Retina (tissue), 1 donor: ENCODE data around the gene ADCY3.
A peak's percentile ranks its signal among the peaks of the same experiment; 100 is the strongest.
"Not testable (repeated sequence)": the region's sequence is repeated elsewhere in the genome, so short reads cannot be mapped to it uniquely, and the experiment has no call there.

Experiments used
- DNase-seq: peaks from one replicate; pipeline ENCODE4 v3.0.0-alpha.2; 2016

ADCY3 gene

GRCh38 chr2:24805811-24806660 lies 114.0 kb downstream of the ADCY3 start:
- not testable (repeated sequence) for DNase-seq

GRCh38 chr2:24800487-24800886 lies 119.5 kb downstream of the ADCY3 start:
- not testable (repeated sequence) for DNase-seq

DNA sequence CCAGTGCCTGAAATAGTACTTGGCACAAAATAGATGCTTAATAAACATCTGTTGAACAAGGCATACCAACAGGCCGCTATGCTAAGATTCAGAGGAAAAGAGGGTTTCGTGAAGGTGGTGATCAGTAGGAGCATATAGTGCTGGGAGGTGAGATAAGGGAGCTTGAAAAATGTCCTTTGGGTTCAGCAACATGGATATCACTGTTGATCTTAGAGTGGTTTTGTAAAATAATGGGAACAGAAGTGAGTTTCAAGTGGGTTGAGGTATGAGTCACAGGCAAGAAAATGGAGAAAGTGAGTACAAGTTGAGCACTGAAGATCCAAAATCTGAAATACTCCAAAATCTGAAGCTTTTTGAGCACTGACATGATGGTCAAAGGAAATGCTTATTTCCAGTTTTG lies 122.4 kb downstream of the ADCY3 start:
- DNase-seq = no peak

- no peak for DNase-seq
Measured at GRCh38 chr2:24793761-24794435, 126.1 kb downstream of the ADCY3 start.

- DNase-seq = peak; percentile 100
Measured at GRCh38 chr2:24792874-24793760, 126.9 kb downstream of the ADCY3 start, which contains the start of the genes CENPO and PTRHD1. Gene CENPO, plus strand, starts transcription at chr2:24793425. Its CDS starts 495 bp downstream, at chr2:24793920. Gene PTRHD1, minus strand, starts transcription at chr2:24793391. Its CDS starts 14 bp downstream, at chr2:24793377.

- DNase-seq = no peak
Measured at GRCh38 chr2:24792542-24792873, 127.5 kb downstream of the ADCY3 start.

GRCh38 chr2:24791452-24791851 lies 128.6 kb downstream of the ADCY3 start:
- DNase-seq = no peak

DNA sequence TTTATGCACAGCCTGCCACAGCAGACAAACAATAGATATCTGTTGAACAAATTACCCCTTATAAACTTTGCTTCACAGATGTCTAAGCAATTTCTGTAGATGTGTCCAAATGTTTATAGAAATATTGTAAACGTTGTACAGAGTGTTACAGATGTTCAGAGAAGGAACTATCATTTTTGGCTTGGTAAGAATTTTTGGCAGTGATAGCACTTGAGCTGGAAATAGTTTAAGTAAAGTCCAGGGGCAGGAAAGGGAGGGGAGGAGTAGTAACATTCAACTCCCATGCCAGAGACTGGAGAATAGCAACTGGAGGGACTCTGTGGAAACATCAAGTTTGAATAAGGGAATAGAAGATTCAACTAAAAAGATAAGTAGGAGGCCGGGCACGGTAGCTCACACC lies 131.2 kb downstream of the ADCY3 start:
- DNase-seq = no peak

DNA sequence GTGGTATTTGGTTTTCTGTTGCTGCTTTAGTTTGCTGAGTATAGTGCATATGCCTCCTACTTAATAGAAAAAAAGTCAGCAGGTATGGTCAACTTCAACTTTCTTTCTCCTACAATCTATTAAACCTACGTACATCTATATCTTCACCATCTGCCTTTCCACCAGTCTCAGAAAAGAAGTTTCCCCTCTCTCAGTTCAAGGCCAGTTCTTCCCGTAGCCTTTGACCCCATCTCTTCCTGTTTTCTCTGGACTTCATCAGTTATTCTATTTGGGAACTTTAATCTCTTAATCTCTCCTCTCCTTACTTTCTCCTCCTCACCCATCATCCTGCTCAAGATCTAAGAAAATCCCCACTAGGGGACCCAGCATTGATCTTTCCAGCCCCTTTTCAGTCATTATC lies 132.5 kb downstream of the ADCY3 start:
- no peak for DNase-seq

- DNase-seq = no peak
Measured at GRCh38 chr2:24785671-24786321, 134.2 kb downstream of the ADCY3 start.

GRCh38 chr2:24783641-24784040 lies 136.4 kb downstream of the ADCY3 start:
- no peak for DNase-seq

DNA sequence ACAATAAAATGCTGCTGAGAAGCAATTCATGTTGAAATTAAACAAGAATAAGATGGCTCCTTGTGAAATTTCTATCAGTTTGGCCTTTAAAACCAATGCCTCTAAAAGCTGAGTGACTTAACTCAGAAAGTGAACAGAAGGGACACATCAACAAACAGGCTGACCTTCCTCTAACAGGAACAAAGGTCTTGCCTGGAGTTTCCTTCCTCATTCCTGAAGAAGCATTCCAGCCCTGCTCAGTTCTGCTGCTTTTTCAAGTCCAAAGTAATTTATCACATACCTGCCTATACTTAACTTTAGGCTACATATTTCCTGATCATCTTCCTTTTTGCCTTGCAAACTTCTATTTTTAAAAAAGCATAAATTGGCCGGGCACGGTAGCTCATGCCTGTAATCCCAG lies 140.9 kb downstream of the ADCY3 start:
- no peak for DNase-seq

DNA sequence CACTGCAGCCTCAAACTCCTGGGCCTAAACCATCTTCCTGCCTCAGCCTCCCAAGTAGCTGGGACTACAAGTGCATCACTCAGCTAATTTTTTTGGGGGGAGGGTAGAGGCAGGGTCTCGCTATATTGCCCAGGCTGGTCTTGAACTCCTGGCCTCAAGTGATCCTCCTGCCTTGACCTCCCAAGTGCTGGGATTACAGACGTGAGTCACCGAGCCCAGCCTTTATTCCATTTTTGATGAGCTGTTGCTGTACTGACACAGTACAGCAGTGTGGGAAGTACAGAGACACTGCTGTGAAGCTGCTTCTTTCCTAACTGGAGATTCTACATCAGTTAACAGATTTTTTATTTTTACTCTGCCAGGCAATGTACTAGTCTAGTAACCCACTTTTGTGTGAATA lies 145.7 kb downstream of the ADCY3 start:
- no peak for DNase-seq

DNA sequence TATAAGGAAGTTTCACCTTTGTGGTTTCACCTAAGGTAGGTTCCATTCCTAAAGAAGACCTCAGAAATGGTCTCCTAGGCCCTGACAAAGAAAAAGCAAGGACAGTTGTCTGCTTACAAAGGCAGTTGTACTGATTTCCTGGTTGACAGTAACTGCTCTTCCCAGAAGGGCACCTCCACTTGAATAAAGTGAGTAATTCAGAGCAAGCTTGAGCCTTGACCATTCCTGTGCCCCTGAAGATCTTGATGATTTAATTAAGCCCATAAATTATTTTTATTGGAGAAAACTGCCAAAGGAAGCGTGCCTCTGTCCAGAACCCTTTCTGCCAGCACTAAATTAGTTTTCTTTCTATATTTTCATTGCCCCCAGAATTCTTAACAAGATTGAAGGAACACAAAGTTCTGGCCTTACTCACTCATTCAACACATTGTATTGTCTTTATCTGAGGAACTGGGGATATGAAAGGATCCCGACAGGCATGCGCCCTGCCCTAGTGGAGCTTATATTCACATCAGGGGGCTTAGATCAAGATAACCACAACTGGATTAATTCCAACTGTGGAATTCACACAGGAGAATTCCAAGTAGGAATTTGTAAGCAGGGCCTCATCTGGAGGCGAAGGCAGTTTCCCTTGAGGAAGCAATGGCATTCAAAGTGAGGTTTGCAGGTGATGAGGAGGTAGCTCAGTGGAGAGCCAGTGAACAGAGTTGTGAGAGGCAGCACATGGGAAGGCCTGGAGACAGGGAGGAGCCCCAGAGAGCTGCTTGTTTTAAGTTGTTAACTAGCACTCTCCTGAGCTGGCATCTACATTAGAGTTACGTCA lies 148.1 kb downstream of the ADCY3 start:
- no peak for DNase-seq

GRCh38 chr2:24771061-24771460 lies 149.0 kb downstream of the ADCY3 start:
- no peak for DNase-seq
